GM12878 (cell line): Measurements from ENCODE around the gene BPNT1. TPM values are rescaled to one million over a fixed set of nuclear protein-coding genes. Genes with fewer than 3 reads are reported as not detected.

Source experiments
- ATAC-seq: fragments of 200-7000 bp; cut with Tn5 transposase; 3 replicates; pipeline ENCODE4 v1.9.1; 2020; ENCODE audit warnings: mild to moderate bottlenecking, moderate library complexity
- Bru-seq: library from RNA; stranded (reverse); fragments of 400-500 nt; gene quantifications from one replicate; lab custom pipeline; 2021; lab: Mats Ljungman, UMichigan
- BruChase-seq, 2 experiments: library from RNA; stranded (reverse); fragments of 400-500 nt; gene quantifications; one replicate each; lab custom pipeline; 2021; lab: Mats Ljungman, UMichigan
- BruUV-seq: library from RNA; stranded (reverse); fragments of 400-500 nt; replicated peaks from 2 replicates; lab custom pipeline; 2021; lab: Mats Ljungman, UMichigan
- CTCF ChIA-PET: fragments of 300-600 bp; sonication (Branson Sonifier 250); formaldehyde crosslinking; extraction: SDS; loops from one replicate; lab custom pipeline; 2021; ENCODE audit warnings: inconsistent platforms; lab: Yijun Ruan, JAX
- POLR2A ChIA-PET: fragments of 350-600 bp; formaldehyde crosslinking; extraction: SDS; loops from one replicate; lab custom pipeline; 2021; ENCODE audit warnings: inconsistent platforms; lab: Charles Lee
- RAD21 ChIA-PET: fragments of 300-600 bp; sonication (Branson Sonifier 250); formaldehyde crosslinking; loops from one replicate; lab custom pipeline; 2023; ENCODE audit warnings: antibody characterized with exemption; ENCODE audit not compliant: unreplicated experiment; lab: Charles Lee
- SMC1A ChIA-PET: fragments of 300-600 bp; sonication (Branson Sonifier 250); formaldehyde crosslinking; loops from one replicate; lab custom pipeline; 2023; ENCODE audit not compliant: unreplicated experiment, uncharacterized antibody; lab: Charles Lee
- DNase-seq: peaks from one replicate; pipeline ENCODE4 v3.0.0-alpha.2; 2011; ENCODE audit warnings: low read depth, low spot score
- FAIRE-seq: peaks from 3 replicates; lab custom pipeline; 2011; peaks lifted over from hg19 to GRCh38; lab: Jason Lieb, UNC
- H2AFZ ChIP-seq: 2 replicates; pipeline ENCODE4 v1.6.0; 2011; ENCODE audit warnings: low read depth, low read length, control low read depth; ENCODE audit not compliant: control insufficient read depth
- H3K27ac ChIP-seq: 2 replicates; pipeline ENCODE4 v1.5.1; 2011; ENCODE audit warnings: control low read depth; ENCODE audit not compliant: control insufficient read depth, insufficient read depth
- H3K27me3 ChIP-seq, 2 experiments: replicated peaks in 1 of 2; 2 replicates each; pipeline versions ENCODE4 v1.6.0 to v1.6.1; 2011; ENCODE audit warnings: low read length in 1 of 2; ENCODE audit not compliant: control insufficient read depth in 2 of 2, insufficient read depth in 2 of 2
- H3K36me3 ChIP-seq, 2 experiments: 2 replicates each; pipeline ENCODE4 v1.5.1; 2011; ENCODE audit warnings: low read length in 1 of 2; ENCODE audit not compliant: control insufficient read depth in 2 of 2, insufficient read depth in 2 of 2
- H3K4me1 ChIP-seq: 2 replicates; pipeline ENCODE4 v1.6.1; 2011; ENCODE audit warnings: mild to moderate bottlenecking, low read length, moderate library complexity, mixed read lengths; ENCODE audit not compliant: control insufficient read depth, insufficient read depth
- H3K4me2 ChIP-seq: 2 replicates; pipeline ENCODE4 v1.6.0; 2011; ENCODE audit warnings: control low read depth; ENCODE audit not compliant: control insufficient read depth, insufficient read depth
- H3K4me3 ChIP-seq: fragments of 200-600 bp; sonication (generic); 2 replicates; pipeline ENCODE4 v1.5.1; 2016
- H3K79me2 ChIP-seq: 2 replicates; pipeline ENCODE4 v1.6.0; 2011; ENCODE audit warnings: low read length; ENCODE audit not compliant: control insufficient read depth, insufficient read depth
- H3K9ac ChIP-seq: 2 replicates; pipeline ENCODE4 v1.8.0; 2011; ENCODE audit warnings: low read length, control low read depth, mixed read lengths; ENCODE audit not compliant: control insufficient read depth, insufficient read depth
- H3K9me3 ChIP-seq: replicated peaks from 3 replicates; pipeline ENCODE4 v1.5.1; 2011; ENCODE audit warnings: mild to moderate bottlenecking, low read length; ENCODE audit not compliant: control insufficient read depth, insufficient read depth
- H4K20me1 ChIP-seq: 2 replicates; pipeline ENCODE4 v1.6.0; 2011; ENCODE audit not compliant: control insufficient read depth, insufficient read depth
- ATF7 ChIP-seq: fragments of 450-650 bp; IDR thresholded peaks from 2 replicates; pipeline ENCODE4 v1.6.1; 2016; ENCODE audit warnings: low read depth, mild to moderate bottlenecking
- CHD1 ChIP-seq: IDR thresholded peaks from 2 replicates; pipeline ENCODE4 v1.6.1; 2012; ENCODE audit warnings: low read depth, low read length, improper control_type of control experiment
- CREB1 ChIP-seq: IDR thresholded peaks from 2 replicates; pipeline ENCODE4 v1.6.1; 2012; ENCODE audit warnings: low read depth, mild to moderate bottlenecking, inconsistent platforms
- FOXM1 ChIP-seq: IDR thresholded peaks from 2 replicates; pipeline ENCODE4 v1.6.1; 2012; ENCODE audit warnings: low read depth, mild to moderate bottlenecking, inconsistent platforms, low read length, moderate library complexity
- HDAC6 ChIP-seq: fragments of 200-600 bp; sonication (generic); IDR thresholded peaks from one replicate; pipeline ENCODE4 v1.8.0; 2017; ENCODE audit warnings: antibody characterized with exemption; ENCODE audit not compliant: unreplicated experiment
- HSF1 ChIP-seq: fragments of 150-350 bp; IDR thresholded peaks from 2 replicates; pipeline ENCODE4 v1.6.1; 2014; ENCODE audit warnings: mild to moderate bottlenecking, low read depth, low read length
- IKZF1 ChIP-seq: fragments of 450-650 bp; conservative IDR thresholded peaks from 2 replicates; pipeline ENCODE4 v1.6.1; 2017; ENCODE audit warnings: antibody characterized with exemption, mild to moderate bottlenecking
- IRF3 ChIP-seq: fragments of 450-650 bp; IDR thresholded peaks from 2 replicates; pipeline ENCODE4 v1.6.1; 2014; ENCODE audit warnings: mild to moderate bottlenecking
- IRF5 ChIP-seq: fragments of 450-650 bp; IDR thresholded peaks from 2 replicates; pipeline ENCODE4 v1.6.1; 2017; ENCODE audit warnings: borderline replicate concordance
- MTA2 ChIP-seq: fragments of 450-650 bp; IDR thresholded peaks from 2 replicates; pipeline ENCODE4 v1.6.1; 2016; ENCODE audit warnings: low read depth, mild to moderate bottlenecking, moderate library complexity
- POLR2AphosphoS5 ChIP-seq: IDR thresholded peaks from 2 replicates; pipeline ENCODE4 v1.6.1; 2011; ENCODE audit warnings: mild to moderate bottlenecking, low read length, inconsistent platforms
- RAD21 ChIP-seq: IDR thresholded peaks from 2 replicates; pipeline ENCODE4 v1.6.1; 2011; ENCODE audit warnings: mild to moderate bottlenecking, low read depth, low read length, moderate library complexity; ENCODE audit not compliant: insufficient read depth
- SMARCA5 ChIP-seq: fragments of 450-650 bp; IDR thresholded peaks from 2 replicates; pipeline ENCODE4 v1.6.1; 2017; ENCODE audit warnings: mild to moderate bottlenecking
- ZNF217 ChIP-seq: fragments of 450-650 bp; IDR thresholded peaks from 2 replicates; pipeline ENCODE4 v1.6.1; 2017; ENCODE audit warnings: antibody characterized with exemption, mild to moderate bottlenecking
- WGBS: methylation state at CpG from one replicate; pipeline ENCODE4 v1.1.6; 2016; ENCODE audit warnings: low lambda C conversion rate; ENCODE audit not compliant: insufficient replicate concordance, insufficient coverage; ENCODE audit errors: missing lambda C conversion rate; 5-methylcytosine and 5-hydroxymethylcytosine counted together
- in situ Hi-C: fragments of 300-500 bp; cut with MboI; formaldehyde crosslinking; loops from 9 replicates; pipeline ENCODE4 v1.14.3; 2018; ENCODE audit warnings: mixed read lengths
- intact Hi-C: fragments of 100-400 bp; cut with micrococcal nuclease; formaldehyde crosslinking; loops from one replicate; pipeline ENCODE4 v1.14.2; 2022; ENCODE audit not compliant: unreplicated experiment
- long read RNA-seq, 2 experiments: library from polyadenylated mRNA; unstranded; transcript quantifications; one replicate each; pipeline ENCODE4 v2.0.0, GENCODE V29; 2019 to 2020
- polyA minus RNA-seq, 3 experiments: library from RNA; depleted of rRNA, polyadenylated mRNA; stranded (reverse); fragments of >200 nt; gene quantifications; 2 replicates each; pipeline ENCODE4 v1.2.3, GENCODE V29; 2011
- polyA plus RNA-seq, 11 experiments: library from polyadenylated mRNA; depleted of rRNA in 4 of 11; unstranded in 6 of 11; stranded (reverse) in 5 of 11; fragments of >200 nt; fragmentation: Nextera tagmentation in 4 of 11; fragmentation: Illumina TruSeq in 1 of 11; extraction: Ambion mirVana in 4 of 11; extraction: Trizol in 1 of 11; gene quantifications; 1 replicate in 1 of 11; 2 replicates in 10 of 11; pipeline versions ENCODE4 v1.2.1 to v1.2.3, GENCODE V29; 2011 to 2016; ENCODE audit warnings: inconsistent platforms in 2 of 11, missing spikeins in 2 of 11, low read depth in 1 of 11
- total RNA-seq, 4 experiments: library from RNA; depleted of rRNA in 3 of 4; stranded (reverse); fragments of >200 nt in 3 of 4; fragmentation: Illumina TruSeq in 1 of 4; extraction: Trizol in 1 of 4; gene quantifications; 2 replicates each; pipeline versions ENCODE4 v1.2.1 to v1.2.3, GENCODE V29; 2013 to 2021

The BPNT1 gene
- total RNA-seq (2013; cell fraction: nucleolus; rRNA removed): 40.5 and 46.5 TPM in 2 replicates
- total RNA-seq (2014; rRNA removed) (35.5 and 42.4 TPM in 2 replicates), total RNA-seq (2014; rRNA removed; fragmentation: Illumina TruSeq; extraction: Trizol) (43.1 and 43.5 TPM in 2 replicates), total RNA-seq (2021) (40.6 and 41.7 TPM in 2 replicates), polyA plus RNA-seq (2011; rRNA removed) (59.2 and 68.8 TPM in 2 replicates), polyA plus RNA-seq (2014; fragmentation: Illumina TruSeq; extraction: Trizol) (62.1 and 82.8 TPM in 2 replicates), polyA plus RNA-seq (2014; fragmentation: Nextera tagmentation; extraction: Ambion mirVana) (10 to 100 TPM; 55.9 to 78.4 TPM), polyA plus RNA-seq (2014; rRNA removed) (38.9 and 47.8 TPM in 2 replicates), polyA plus RNA-seq (2016; fragmentation: Nextera tagmentation; extraction: Ambion mirVana) (10 to 100 TPM; 36.1 to 37.4 TPM), polyA minus RNA-seq (2011; rRNA and poly(A)+ RNA removed) (137 and 147 TPM in 2 replicates), Bru-seq, nascent RNA (percentile 65 among the genes with signal in this experiment), BruChase-seq, experiment 1, labeled RNA remaining after a 6-hour chase (percentile 66 among the genes with signal in this experiment), BruChase-seq, experiment 2, labeled RNA remaining after a 2-hour chase (percentile 67 among the genes with signal in this experiment)
- 32.7 TPM for polyA plus RNA-seq (2011; ENCODE audit: low read depth)
- polyA plus RNA-seq (2011; cell fraction: cytosol; rRNA removed): 48.3 and 54.8 TPM in 2 replicates
- 33.0 and 52.0 TPM in 2 replicates for polyA plus RNA-seq (2011; cell fraction: nucleus; rRNA removed)
- polyA plus RNA-seq (2012): 32.0 and 34.3 TPM in 2 replicates
- 14.0 and 17.2 TPM in 2 replicates for polyA minus RNA-seq (2011; cell fraction: cytosol; rRNA and poly(A)+ RNA removed)
- 15.4 and 15.8 TPM in 2 replicates for polyA minus RNA-seq (2011; cell fraction: nucleus; rRNA and poly(A)+ RNA removed)
- long read RNA-seq, experiment 1, transcript BPNT1-201 (9 exons, 2,465 nt): major isoform, 10 of 12 reads
- long read RNA-seq, experiment 1, partial matches to known transcripts: 1 of 12 reads
- long read RNA-seq, experiment 1, other reads (novel, unspliced or antisense): 1 of 12 reads
- long read RNA-seq, experiment 2, transcript BPNT1-201 (9 exons, 2,465 nt): major isoform, 13 of 43 reads
- long read RNA-seq, experiment 2, partial matches to known transcripts: 5 of 43 reads
- long read RNA-seq, experiment 2, other reads (novel, unspliced or antisense): 23 of 43 reads

DNA sequence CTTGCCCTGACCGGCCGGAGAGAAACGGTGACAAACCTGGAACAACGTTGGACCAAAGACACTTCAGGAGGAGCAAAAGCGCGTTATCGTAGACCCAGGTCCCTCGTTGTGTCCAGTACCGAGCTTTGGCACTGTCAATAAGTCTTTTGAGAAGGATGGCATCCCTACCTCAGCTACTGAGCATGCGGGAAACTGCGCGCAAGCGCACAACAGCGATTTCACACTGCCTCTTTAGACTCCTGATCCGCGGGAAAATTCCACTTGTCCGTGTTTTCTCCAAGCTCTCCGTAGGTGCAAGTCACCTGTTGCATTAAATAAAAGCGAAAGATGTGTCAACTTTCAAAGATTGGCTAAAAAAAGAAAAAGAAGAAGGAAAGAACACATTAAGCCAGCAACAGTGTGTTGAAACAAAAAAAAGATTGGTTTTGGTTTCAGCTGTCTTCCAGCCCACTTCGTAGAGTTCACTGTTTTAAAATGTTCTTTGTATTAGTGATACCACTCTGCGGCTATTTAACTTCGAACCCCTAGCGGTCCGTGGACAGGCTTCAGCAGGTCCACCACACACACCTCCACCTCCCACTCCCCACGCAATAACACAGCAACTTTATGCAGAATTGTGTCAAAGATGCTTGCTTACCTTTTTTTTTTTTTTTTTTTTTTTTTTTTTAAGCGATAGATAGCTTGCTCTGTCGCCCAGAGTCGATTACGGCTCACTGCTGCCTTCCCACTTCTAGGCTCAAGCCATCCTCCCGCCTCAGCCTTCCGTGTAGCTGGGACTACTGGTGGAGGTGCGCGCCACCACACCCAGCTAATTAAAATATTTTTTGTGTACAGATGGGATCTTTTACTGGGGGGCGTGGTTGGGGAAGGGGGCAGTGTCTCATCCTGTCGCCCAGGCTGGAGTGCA is at the start of gene BPNT1:
Gene BPNT1, minus strand, starts transcription at position 139 of the 907 bp plus-strand sequence. CDS start 9,942 bp downstream, outside the sequence.
- DNase-seq (peak; percentile 100), FAIRE-seq (peak; percentile 98), ATAC-seq (peak; percentile 81)
- Histone ChIP-seq H4K20me1 (no peaks in the 10 kb centered on the region), H3K36me3 (no peaks in the 10 kb centered on the region), H3K9me3 (no peaks in the 10 kb centered on the region), H2AFZ (peak within 1 kb of the TSS; percentile 86), H3K79me2 (peaks cover 34% of the 10 kb centered on the region), H3K27me3 (no peaks in the 10 kb centered on the region), H3K27ac (peak within 1 kb of the TSS; percentile 63), H3K9ac (peak within 1 kb of the TSS; percentile 74), H3K4me3 (peak within 1 kb of the TSS; percentile 73), H3K4me1 (peaks cover 9% of the 10 kb centered on the region; the same call in 1 of the 2 replicates), H3K4me2 (peak within 1 kb of the TSS; percentile 56)
- intact Hi-C loops: loop anchor here (10.0 kb wide), 1 partner anchor 95 kb away; no protein-coding TSS in a partner anchor
- in situ Hi-C loops: no loop called here
- under 1% methylated on average over 35 of the region's 35 CpGs for WGBS
- ChIA-PET CTCF (interaction anchor here (0.7 to 1.5 kb wide), 8 partner anchors 45 to 603 kb away, joined by 3 to 9 read pairs (median 3); no protein-coding TSS in a partner anchor), SMC1A (interaction anchor here (0.6 to 2.0 kb wide), 9 partner anchors 15 to 183 kb away, joined by 3 to 7 read pairs (median 3); partner anchors contain the start of gene RAB3GAP2), POLR2A (interaction anchor here (0.5 to 2.3 kb wide), 19 partner anchors 10 to 1848 kb away, joined by 3 to 12 read pairs (median 4); partner anchors contain the start of genes EPRS1 and RAB3GAP2), RAD21 (interaction anchor here (0.6 to 1.6 kb wide), 8 partner anchors 39 to 133 kb away, joined by 3 to 6 read pairs (median 4); no protein-coding TSS in a partner anchor)
- no TSS peak for BruUV-seq
- TF ChIP-seq CREB1 (peak; percentile 78), FOXM1 (peak; percentile 66), IRF3 (no peak), SMARCA5 (peak; percentile 21; the same call in 1 of the 2 replicates), MTA2 (no peak), POLR2AphosphoS5 (peak; percentile 77), RAD21 (no peak), HSF1 (no peak), CHD1 (no peak), IRF5 (no peak), IKZF1 (peak; percentile 64), HDAC6 (no peak), ZNF217 (no peak), ATF7 (peak; percentile 55)
